ENCODE measurements around the gene TMEM254. TPM values are rescaled to one million over a fixed set of nuclear protein-coding genes. Genes with fewer than 3 reads are reported as not detected.

TMEM254 gene
- total and polyA plus RNA-seq, 7 donors: 2.1 to 8.2 (median 4.7) TPM

DNA sequence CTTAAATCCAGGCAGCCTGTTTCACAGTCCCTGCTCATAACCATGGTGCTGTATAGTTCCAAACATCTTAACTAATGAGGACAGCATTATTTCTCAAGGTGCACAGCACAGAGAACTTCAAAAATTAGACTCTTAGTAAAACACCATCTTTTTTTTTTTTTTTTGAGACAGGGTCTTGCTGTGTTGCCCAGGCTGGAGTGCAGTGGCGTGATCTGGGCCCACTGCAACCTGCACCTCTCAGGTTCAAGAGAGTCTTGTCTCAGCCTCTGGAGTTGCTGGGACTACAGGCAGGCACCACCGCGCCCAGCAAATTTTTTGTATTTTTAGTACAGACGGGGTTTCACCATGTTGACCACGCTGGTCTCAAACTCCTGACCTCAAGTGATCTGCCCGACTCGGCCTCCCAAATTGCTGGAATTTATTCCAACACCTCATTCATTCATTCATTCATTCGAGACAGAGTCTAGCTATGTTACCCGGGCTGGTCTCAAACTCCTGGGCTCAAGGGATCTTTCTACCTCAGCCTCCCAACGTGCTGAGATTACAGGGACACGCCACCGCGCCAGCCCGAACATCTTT, 507 bp upstream of the TMEM254 start:
- DNase-seq: no peak
- Histone ChIP-seq H3K4me1 (peaks cover 10% of the 10 kb centered on the region), H3K27me3 (ENCODE audit: insufficient read depth in 3 of 3, low read length in 2 of 3) (no peaks in the 10 kb centered on the region), H3K36me3 (ENCODE audit: insufficient read depth in 1 of 2, low read depth in 1 of 2) (peaks cover 0 to 13% of the 10 kb centered on the region in 2 donors), H3K4me3 (peak overlapping the region; percentile 74), H3K27ac (peak overlapping the region; percentile 96), H3K9me3 (no peaks in the 10 kb centered on the region)
- intact Hi-C loops (cut with DNase I): loop anchor here in 1 of 2 donors (10.0 kb wide), 1 partner anchor 127 kb away; the partner anchor contains the start of gene ANXA11
- 39 to 40% (median 40%) methylated on average over 14 of the region's 14 CpGs for WGBS, 3 donors
- no peak for ATAC-seq
- TF ChIP-seq, protein P1, sequence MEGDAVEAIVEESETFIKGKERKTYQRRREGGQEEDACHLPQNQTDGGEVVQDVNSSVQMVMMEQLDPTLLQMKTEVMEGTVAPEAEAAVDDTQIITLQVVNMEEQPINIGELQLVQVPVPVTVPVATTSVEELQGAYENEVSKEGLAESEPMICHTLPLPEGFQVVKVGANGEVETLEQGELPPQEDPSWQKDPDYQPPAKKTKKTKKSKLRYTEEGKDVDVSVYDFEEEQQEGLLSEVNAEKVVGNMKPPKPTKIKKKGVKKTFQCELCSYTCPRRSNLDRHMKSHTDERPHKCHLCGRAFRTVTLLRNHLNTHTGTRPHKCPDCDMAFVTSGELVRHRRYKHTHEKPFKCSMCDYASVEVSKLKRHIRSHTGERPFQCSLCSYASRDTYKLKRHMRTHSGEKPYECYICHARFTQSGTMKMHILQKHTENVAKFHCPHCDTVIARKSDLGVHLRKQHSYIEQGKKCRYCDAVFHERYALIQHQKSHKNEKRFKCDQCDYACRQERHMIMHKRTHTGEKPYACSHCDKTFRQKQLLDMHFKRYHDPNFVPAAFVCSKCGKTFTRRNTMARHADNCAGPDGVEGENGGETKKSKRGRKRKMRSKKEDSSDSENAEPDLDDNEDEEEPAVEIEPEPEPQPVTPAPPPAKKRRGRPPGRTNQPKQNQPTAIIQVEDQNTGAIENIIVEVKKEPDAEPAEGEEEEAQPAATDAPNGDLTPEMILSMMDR (IDR thresholded peaks at IDR 0.05): no peak

DNA sequence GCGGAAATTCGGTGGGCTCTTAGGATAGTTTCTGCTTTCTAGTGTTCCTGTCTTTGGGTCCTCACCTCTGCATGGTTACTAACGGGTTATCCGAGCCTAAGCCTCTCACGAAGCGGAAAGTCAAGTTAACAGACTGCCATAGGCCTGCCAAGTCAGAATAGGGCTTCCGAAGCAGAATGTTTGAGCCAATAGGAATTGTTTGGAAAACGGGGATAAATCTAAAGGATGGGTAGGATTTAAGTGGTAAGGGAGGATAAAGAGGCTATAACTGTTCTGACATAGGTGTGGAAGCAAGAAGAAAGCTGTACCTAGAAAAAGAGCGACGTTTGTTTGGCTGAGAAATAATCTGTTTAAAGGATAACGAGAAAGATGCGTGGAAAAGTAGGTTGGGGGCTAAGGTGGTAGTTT, 851 bp downstream of the TMEM254 start:
- intact Hi-C loops (cut with DNase I): loop anchor here in 1 of 2 donors (10.0 kb wide), 1 partner anchor 125 kb away; the partner anchor contains the start of gene ANXA11

DNA sequence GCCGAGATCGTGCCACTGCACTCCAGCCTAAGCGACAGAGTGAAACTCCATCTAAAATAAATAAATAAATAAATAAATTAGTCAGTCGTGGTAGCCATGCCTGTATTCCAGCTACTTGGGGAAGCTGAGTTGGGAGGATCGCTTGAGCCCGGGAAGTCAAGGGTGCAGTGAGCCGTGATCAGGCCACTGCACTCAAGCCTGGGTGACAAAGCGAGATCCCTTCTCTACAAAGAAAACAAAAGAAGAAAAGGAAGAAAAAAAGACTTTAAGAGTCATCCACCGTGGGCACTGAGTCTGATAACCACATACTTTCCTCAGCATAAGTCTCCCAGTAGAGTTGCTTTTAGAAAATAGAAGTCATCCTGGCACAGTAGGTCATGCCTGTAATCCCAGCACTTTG, 2.6 kb downstream of the TMEM254 start:
- TF ChIP-seq, protein P1 (IDR thresholded peaks at IDR 0.05): no peak
- Histone ChIP-seq H3K36me3 (ENCODE audit: insufficient read depth in 1 of 2, low read depth in 1 of 2) (peaks cover 2 to 44% of the 10 kb centered on the region in 2 donors), H3K9me3 (no peaks in the 10 kb centered on the region), H3K4me3 (no peak overlapping the region), H3K27ac (no peak overlapping the region), H3K4me1 (peaks cover 10% of the 10 kb centered on the region), H3K27me3 (ENCODE audit: insufficient read depth in 3 of 3, low read length in 2 of 3) (no peaks in the 10 kb centered on the region)
- 80 to 91% (median 85%) methylated on average over 9 of the region's 9 CpGs for WGBS, 3 donors
- ATAC-seq (no peak), DNase-seq (no peak)
- intact Hi-C loops (cut with DNase I): no loop called here

More for the DNA sequence above, 851 bp downstream of the TMEM254 start:
- H3K36me3 ChIP-seq (ENCODE audit: insufficient read depth in 1 of 2, low read depth in 1 of 2): peaks cover 2 to 27% of the 10 kb centered on the region in 2 donors
- DNase-seq: no peak
- no peaks in the 10 kb centered on the region for H3K9me3 ChIP-seq
- peaks cover 10% of the 10 kb centered on the region for H3K4me1 ChIP-seq
- WGBS, 3 donors: 2 to 4% (median 3%) methylated on average over 12 of the region's 12 CpGs
- TF ChIP-seq, protein P1 (IDR thresholded peaks at IDR 0.05): no peak
- peak overlapping the region; percentile 74 for H3K4me3 ChIP-seq
- H3K27me3 ChIP-seq (ENCODE audit: insufficient read depth in 3 of 3, low read length in 2 of 3): no peaks in the 10 kb centered on the region
- peak overlapping the region; percentile 96 for H3K27ac ChIP-seq
- ATAC-seq: no peak

DNA sequence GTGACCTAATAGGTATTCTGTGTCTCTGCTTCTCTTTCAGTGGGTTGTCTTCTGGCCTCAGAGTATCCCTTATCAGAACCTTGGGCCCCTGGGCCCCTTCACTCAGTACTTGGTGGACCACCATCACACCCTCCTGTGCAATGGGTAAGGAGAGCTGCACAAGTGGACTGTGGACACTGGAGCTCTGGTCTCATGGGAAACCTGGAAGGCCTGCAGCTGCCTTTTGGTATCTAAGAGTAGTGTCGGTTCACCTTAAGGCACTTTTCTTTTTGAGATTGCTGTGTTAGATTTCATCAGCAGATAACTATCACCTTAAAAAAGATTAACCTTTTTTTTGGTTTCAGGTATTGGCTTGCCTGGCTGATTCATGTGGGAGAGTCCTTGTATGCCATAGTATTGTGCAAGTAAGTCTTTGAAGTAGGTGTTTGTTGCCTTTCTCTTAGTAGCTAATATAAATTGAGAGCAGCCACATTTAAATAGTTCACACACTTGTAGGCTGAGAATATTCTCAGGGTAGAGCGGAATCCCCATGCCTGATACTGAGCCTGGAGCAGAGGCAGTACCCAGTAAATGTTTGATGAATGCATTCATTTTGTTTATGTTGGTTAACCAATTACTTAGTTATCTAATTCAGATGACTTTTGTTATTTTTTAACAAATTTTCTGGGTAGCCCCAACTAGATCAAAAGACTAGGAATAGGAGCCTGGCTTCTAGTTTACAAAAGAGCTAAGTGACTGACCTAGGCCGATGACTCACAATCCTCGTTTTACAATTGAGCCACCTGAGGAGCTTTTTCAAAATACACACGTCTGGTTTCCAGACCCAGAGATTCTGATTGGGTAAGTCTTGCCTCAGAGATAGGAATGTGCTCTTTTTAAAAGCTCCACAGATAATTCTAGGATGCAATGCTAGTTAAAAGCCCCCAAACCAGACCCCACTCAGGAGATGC, 3.6 kb downstream of the TMEM254 start:
- DNase-seq: no peak
- Histone ChIP-seq H3K4me1 (peaks cover 10% of the 10 kb centered on the region), H3K27ac (no peak overlapping the region), H3K36me3 (ENCODE audit: insufficient read depth in 1 of 2, low read depth in 1 of 2) (peaks cover 2 to 54% of the 10 kb centered on the region in 2 donors), H3K9me3 (no peaks in the 10 kb centered on the region), H3K4me3 (no peak overlapping the region), H3K27me3 (ENCODE audit: insufficient read depth in 3 of 3, low read length in 2 of 3) (no peaks in the 10 kb centered on the region)
- intact Hi-C loops (cut with DNase I): no loop called here
- no peak for ATAC-seq
- TF ChIP-seq, protein P1 (IDR thresholded peaks at IDR 0.05): no peak
- 72 to 78% (median 74%) methylated on average over 5 of the region's 5 CpGs for WGBS, 3 donors

Data from psoas muscle (tissue), 8 donors.